Lower lobe of right lung (tissue), 2 donors: ENCODE results near the gene ADNP2. TPM values are rescaled to one million over a fixed set of nuclear protein-coding genes. Genes with fewer than 3 reads are reported as not detected.

ENCODE experiments used
- ATAC-seq, 2 donors: fragments of 200-7000 bp; cut with Tn5 transposase; one replicate each; pipeline ENCODE4 v1.9.1; 2020 to 2022; ENCODE audit warnings: mild to moderate bottlenecking in 2 of 2, moderate library complexity in 2 of 2
- DNase-seq: peaks from one replicate; pipeline ENCODE4 v3.0.0-alpha.2; 2020
- H3K27ac ChIP-seq: fragments of 200-600 bp; one replicate; pipeline ENCODE4 v1.8.0; 2022
- H3K27me3 ChIP-seq: fragments of 200-600 bp; one replicate; pipeline ENCODE4 v1.8.0; 2022; ENCODE audit warnings: low read depth
- H3K36me3 ChIP-seq: fragments of 200-600 bp; one replicate; pipeline ENCODE4 v1.8.0; 2022; ENCODE audit warnings: mild to moderate bottlenecking
- H3K4me1 ChIP-seq: fragments of 200-600 bp; one replicate; pipeline ENCODE4 v1.8.0; 2022
- H3K4me3 ChIP-seq: fragments of 200-600 bp; one replicate; pipeline ENCODE4 v1.8.0; 2022; ENCODE audit warnings: mild to moderate bottlenecking
- H3K9me3 ChIP-seq: fragments of 200-600 bp; one replicate; pipeline ENCODE4 v1.8.0; 2022
- CTCF ChIP-seq: fragments of 200-600 bp; IDR thresholded peaks from one replicate; pipeline ENCODE4 v1.8.0; 2022; ENCODE audit warnings: antibody characterized with exemption, mild to moderate bottlenecking
- intact Hi-C: fragments of 100-400 bp; cut with DNase I; formaldehyde crosslinking; loops from one replicate; pipeline ENCODE4 v1.11.0; 2022
- total RNA-seq: library from RNA; stranded (reverse); fragmentation: NEBNext Ultra II Directional; extraction: Animal tissue kit (Norgen Biotek cat#: 25700); gene quantifications from one replicate; pipeline ENCODE4 v1.2.1, GENCODE V29; 2021
- donor health status: DM: no; HTN: yes; CAD: no; lungs with severe emphysema.

The ADNP2 gene
- total RNA-seq, 1 donor from 2014 or later = 16.5 TPM

DNA sequence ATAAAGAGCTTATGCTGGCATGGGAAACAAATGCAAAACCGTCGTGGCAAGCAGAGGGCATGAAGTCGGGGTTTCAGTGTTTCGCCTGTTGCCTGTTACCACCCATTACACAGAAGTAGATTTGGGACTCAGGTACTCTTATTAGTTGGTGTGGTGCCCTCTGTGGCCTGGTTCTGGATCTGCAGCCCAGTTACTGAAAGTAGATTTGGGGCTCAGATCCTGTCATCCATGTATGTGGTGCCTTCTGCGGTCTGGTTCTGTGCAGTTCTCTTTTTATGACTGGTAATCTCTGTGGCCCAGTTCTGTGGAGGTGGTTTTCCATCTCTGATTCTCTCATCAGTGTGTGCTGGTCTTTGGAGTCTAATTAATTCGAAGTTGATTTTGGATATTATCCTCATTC is 45.2 kb downstream of the ADNP2 start:
- intact Hi-C loops = no loop called here
- DNase-seq (no peak), ATAC-seq (peak in 1 of 2 donors; percentile 34)
- Histone ChIP-seq H3K4me1 (no peaks in the 10 kb centered on the region), H3K36me3 (no peaks in the 10 kb centered on the region), H3K27ac (no peak overlapping the region), H3K9me3 (no peaks in the 10 kb centered on the region), H3K27me3 (no peaks in the 10 kb centered on the region), H3K4me3 (no peak overlapping the region)
- TF ChIP-seq CTCF = peak; percentile 31

- intact Hi-C loops = no loop called here
- H3K27ac ChIP-seq = no peak overlapping the region
- DNase-seq (peak; percentile 76), ATAC-seq (peak; percentile 67 to 75)
- H3K27me3 ChIP-seq = peaks cover 9% of the 10 kb centered on the region
- TF ChIP-seq CTCF = peak; percentile 97
- H3K4me3 ChIP-seq = no peak overlapping the region
- H3K36me3 ChIP-seq = no peaks in the 10 kb centered on the region
- no peaks in the 10 kb centered on the region for H3K4me1 ChIP-seq
- H3K9me3 ChIP-seq = no peaks in the 10 kb centered on the region
Measured at GRCh38 chr18:80157708-80158343, 48.8 kb downstream of the ADNP2 start.

DNA sequence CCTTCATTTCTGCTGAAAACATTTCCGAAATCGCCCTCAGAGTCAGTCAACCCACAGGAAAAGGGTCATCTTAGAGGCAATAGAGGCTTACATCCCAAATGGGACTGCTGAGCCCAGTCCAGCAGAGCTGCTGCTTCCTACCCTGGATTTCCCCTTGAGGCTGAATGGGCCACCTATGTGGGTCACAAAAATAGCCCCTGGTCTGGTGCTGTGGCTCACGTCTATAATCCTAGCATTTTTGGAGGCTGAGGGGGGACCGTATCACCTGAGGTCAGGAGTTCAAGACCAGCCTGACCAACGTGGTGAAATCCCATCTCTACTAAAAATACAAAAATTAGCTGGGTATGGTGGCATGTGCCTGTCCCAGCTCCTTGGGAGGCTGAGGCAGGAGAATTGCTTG is 49.3 kb downstream of the ADNP2 start:
- Histone ChIP-seq H3K27ac (no peak overlapping the region), H3K9me3 (no peaks in the 10 kb centered on the region), H3K36me3 (no peaks in the 10 kb centered on the region), H3K27me3 (peaks cover 9% of the 10 kb centered on the region), H3K4me3 (no peak overlapping the region), H3K4me1 (no peaks in the 10 kb centered on the region)
- DNase-seq (no peak), ATAC-seq (no peak)
- intact Hi-C loops = no loop called here
- no peak for TF ChIP-seq CTCF

- H3K9me3 ChIP-seq = peaks cover 8% of the 10 kb centered on the region
- H3K4me3 ChIP-seq = peak overlapping the region; percentile 40
- no peaks in the 10 kb centered on the region for H3K4me1 ChIP-seq
- no peak overlapping the region for H3K27ac ChIP-seq
- H3K27me3 ChIP-seq = peaks cover 9% of the 10 kb centered on the region
- intact Hi-C loops = no loop called here
- peak; percentile 81 to 84 for ATAC-seq
- TF ChIP-seq CTCF = peak; percentile 58
- DNase-seq = no peak
- H3K36me3 ChIP-seq = no peaks in the 10 kb centered on the region
Measured at GRCh38 chr18:80159713-80160636, 50.9 kb downstream of the ADNP2 start.

GRCh38 chr18:80161781-80162417 is 52.8 kb downstream of the ADNP2 start:
- H3K9me3 ChIP-seq = peaks cover 12% of the 10 kb centered on the region
- DNase-seq (no peak), ATAC-seq (no peak)
- intact Hi-C loops = no loop called here
- H3K4me1 ChIP-seq = no peaks in the 10 kb centered on the region
- no peaks in the 10 kb centered on the region for H3K36me3 ChIP-seq
- peaks cover 9% of the 10 kb centered on the region for H3K27me3 ChIP-seq
- no peak overlapping the region for H3K27ac ChIP-seq
- no peak for TF ChIP-seq CTCF
- no peak overlapping the region for H3K4me3 ChIP-seq
